SK-N-SH (cell line): ENCODE results near the gene PCNX1. TPM values are rescaled to one million over a fixed set of nuclear protein-coding genes. Genes with fewer than 3 reads are reported as not detected.

ENCODE experiments used
- CTCF ChIA-PET: fragments of 300-600, 350-600 bp; formaldehyde crosslinking; extraction: SDS; loops from one replicate; lab custom pipeline; 2021; lab: Yijun Ruan, JAX
- POLR2A ChIA-PET: fragments of 350-600 bp; sonication (Branson Sonifier 250); formaldehyde crosslinking; extraction: SDS; loops from one replicate; lab custom pipeline; 2020; ENCODE audit warnings: antibody characterized with exemption, inconsistent platforms; lab: Yijun Ruan, JAX
- DNase-seq: peaks from one replicate; pipeline ENCODE4 v3.0.0; 2012
- H2AFZ ChIP-seq: fragments of 200-600 bp; sonication (generic); 2 replicates; pipeline ENCODE4 v1.8.1; 2016; ENCODE audit warnings: antibody characterized with exemption, mild to moderate bottlenecking, low read depth
- H3F3A ChIP-seq: fragments of 200-600 bp; sonication (generic); replicated peaks from 2 replicates; pipeline ENCODE3; 2016; ENCODE audit warnings: antibody characterized with exemption, mild to moderate bottlenecking; ENCODE audit not compliant: insufficient read depth
- H3K27ac ChIP-seq, 2 experiments: fragments of 200-500 bp in 1 of 2; fragments of 200-600 bp in 1 of 2; sonication (Bioruptor generic) in 1 of 2; sonication (generic), shearing (Covaris generic) in 1 of 2; 2 replicates each; pipeline versions ENCODE4 v1.5.1 to v1.6.1; 2014 to 2016; ENCODE audit warnings: low read depth in 2 of 2, inconsistent platforms in 1 of 2, low read length in 1 of 2, mild to moderate bottlenecking in 1 of 2, mixed read lengths in 1 of 2
- H3K27me3 ChIP-seq: fragments of 200-600 bp; sonication (generic), shearing (Covaris generic); 2 replicates; pipeline ENCODE4 v1.6.1; 2016; ENCODE audit warnings: mixed run types; ENCODE audit not compliant: insufficient read depth
- H3K36me3 ChIP-seq, 2 experiments: fragments of 200-500 bp in 1 of 2; fragments of 200-600 bp in 1 of 2; sonication (Bioruptor generic) in 1 of 2; sonication (generic) in 1 of 2; replicated peaks in 1 of 2; 2 replicates each; pipeline versions ENCODE3 to v1.5.1; 2014 to 2016; ENCODE audit warnings: low read length in 1 of 2, mild to moderate bottlenecking in 1 of 2; ENCODE audit not compliant: insufficient read depth in 2 of 2, control insufficient read depth in 1 of 2
- H3K4me1 ChIP-seq, 2 experiments: fragments of 200-500 bp in 1 of 2; fragments of 200-600 bp in 1 of 2; sonication (Bioruptor generic) in 1 of 2; sonication (generic), shearing (Covaris generic) in 1 of 2; 2 replicates each; pipeline versions ENCODE4 v1.5.1 to v1.6.1; 2014 to 2016; ENCODE audit warnings: low read depth in 1 of 2, low read length in 1 of 2, mixed run types in 1 of 2; ENCODE audit not compliant: insufficient read depth in 2 of 2, control insufficient read depth in 1 of 2
- H3K4me2 ChIP-seq: fragments of 200-600 bp; sonication (generic), shearing (Covaris generic); 2 replicates; pipeline ENCODE4 v1.6.1; 2017; ENCODE audit warnings: mixed run types
- H3K4me3 ChIP-seq, 2 experiments: fragments of 200-500 bp in 1 of 2; fragments of 200-600 bp in 1 of 2; sonication (Bioruptor generic) in 1 of 2; sonication (generic), shearing (Covaris generic) in 1 of 2; 2 replicates each; pipeline versions ENCODE4 v1.5.1 to v1.8.1; 2014 to 2016; ENCODE audit warnings: low read depth in 2 of 2, inconsistent platforms in 1 of 2, low read length in 1 of 2, mild to moderate bottlenecking in 1 of 2, mixed read lengths in 1 of 2, moderate library complexity in 1 of 2
- H3K79me2 ChIP-seq: fragments of 200-600 bp; sonication (generic); 2 replicates; pipeline ENCODE4 v1.8.1; 2017; ENCODE audit warnings: mild to moderate bottlenecking; ENCODE audit not compliant: insufficient read depth
- H3K9ac ChIP-seq: fragments of 200-600 bp; sonication (generic); 2 replicates; pipeline ENCODE4 v1.6.1; 2017; ENCODE audit warnings: mixed run types
- H3K9me2 ChIP-seq: fragments of 200-600 bp; sonication (generic); 2 replicates; pipeline ENCODE4 v1.6.1; 2017; ENCODE audit warnings: mixed run types
- H3K9me3 ChIP-seq: fragments of 200-600 bp; sonication (generic); 2 replicates; pipeline ENCODE4 v1.6.1; 2017; ENCODE audit warnings: mixed run types, mild to moderate bottlenecking, moderate library complexity
- H4K20me1 ChIP-seq: fragments of 200-600 bp; sonication (generic); 2 replicates; pipeline ENCODE4 v1.6.1; 2017; ENCODE audit warnings: mild to moderate bottlenecking, mixed run types; ENCODE audit not compliant: insufficient read depth
- FOXM1 ChIP-seq: IDR thresholded peaks from 2 replicates; pipeline ENCODE4 v1.4.0; 2012; ENCODE audit warnings: low read depth, mild to moderate bottlenecking
- GATA2 ChIP-seq: sonication (generic); formaldehyde crosslinking; IDR thresholded peaks from 2 replicates; pipeline ENCODE4 v1.5.0; 2020; ENCODE audit warnings: mild to moderate bottlenecking, missing genetic modification reagents
- MEF2A ChIP-seq: IDR thresholded peaks from 2 replicates; pipeline ENCODE4 v1.4.0; 2012; ENCODE audit warnings: low read depth, borderline replicate concordance
- RAD21 ChIP-seq: IDR thresholded peaks from 2 replicates; pipeline ENCODE4 v1.6.1; 2012; ENCODE audit warnings: mild to moderate bottlenecking, low read length
- SMC3 ChIP-seq: IDR thresholded peaks from 2 replicates; pipeline ENCODE4 v1.6.1; 2012; ENCODE audit warnings: low read depth, low read length, improper control_type of control experiment
- TAF1 ChIP-seq: IDR thresholded peaks from 2 replicates; pipeline ENCODE4 v1.6.1; 2012; ENCODE audit warnings: low read depth, mild to moderate bottlenecking, low read length, moderate library complexity, borderline replicate concordance
- YY1 ChIP-seq: IDR thresholded peaks from 2 replicates; pipeline ENCODE4 v1.4.0; 2012; ENCODE audit warnings: low read depth, mild to moderate bottlenecking
- WGBS: methylation state at CpG from one replicate; pipeline ENCODE4 v1.1.6; 2017; ENCODE audit warnings: low lambda C conversion rate; 5-methylcytosine and 5-hydroxymethylcytosine counted together
- polyA plus RNA-seq, 3 experiments: library from polyadenylated mRNA; depleted of rRNA; stranded (reverse); fragments of >200 nt; gene quantifications; 2 replicates each; pipeline ENCODE4 v1.2.3, GENCODE V29; 2012
- TF ChIP-seq, protein P1 (sequence below): IDR thresholded peaks from 2 replicates; pipeline ENCODE4 v1.4.0; 2012; ENCODE audit warnings: low read depth, borderline replicate concordance
- TF ChIP-seq, protein P2 (sequence below): fragments of 200-600 bp; sonication (generic); IDR thresholded peaks from 2 replicates; pipeline ENCODE4 v1.6.1; 2017; ENCODE audit warnings: antibody characterized with exemption, mild to moderate bottlenecking, moderate library complexity
- TF ChIP-seq, protein P3 (sequence below): IDR thresholded peaks from 2 replicates; pipeline ENCODE4 v1.6.1; 2012; ENCODE audit warnings: mild to moderate bottlenecking, low read depth, low read length, moderate library complexity

PCNX1 gene
- polyA plus RNA-seq, 1 of the 3 experiments (the other 2 are of a cell fraction) = 9.4 TPM

DNA sequence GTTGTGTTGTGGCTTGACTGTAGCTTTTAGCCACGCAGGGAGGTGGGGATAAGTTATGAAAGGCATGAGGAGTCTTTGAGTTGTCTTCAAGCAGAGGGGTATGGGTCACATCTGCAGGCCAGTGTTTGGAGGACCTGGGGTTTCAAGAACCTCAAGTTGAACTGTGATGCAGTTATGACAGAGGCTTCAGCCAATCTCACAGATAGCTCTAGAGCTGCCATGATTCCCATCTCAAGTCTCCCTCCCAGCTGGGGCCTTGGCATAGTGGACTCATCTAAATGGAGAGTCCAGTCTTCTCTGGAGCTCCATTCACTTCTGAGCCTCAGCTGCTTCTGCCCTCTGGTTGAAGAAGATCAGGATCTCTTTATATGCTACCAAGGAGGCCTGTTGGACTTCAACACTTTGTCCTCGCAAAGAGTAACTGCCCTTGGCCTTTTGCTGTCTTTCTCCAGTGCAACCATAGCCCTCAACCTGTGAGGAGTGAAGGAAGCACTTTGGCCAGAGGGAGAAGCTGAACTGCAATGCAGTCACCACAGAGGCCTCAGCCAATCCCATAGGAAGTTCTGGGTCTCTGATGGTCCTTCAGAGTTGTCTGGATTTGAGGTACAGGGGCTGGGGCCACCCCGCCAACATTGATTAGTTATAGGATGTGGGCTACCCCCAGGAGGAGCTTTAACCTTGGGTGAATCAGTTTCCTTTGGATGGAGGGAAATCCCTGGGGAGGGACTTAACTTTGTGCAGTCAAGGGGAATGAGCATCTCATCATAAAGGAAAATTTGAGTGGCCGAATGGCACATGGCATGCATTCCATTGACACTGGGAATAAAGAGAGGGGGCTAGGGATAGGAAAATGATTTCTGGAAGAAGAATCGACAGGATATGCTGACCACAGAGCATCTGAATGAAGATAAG is 230.5 kb downstream of the PCNX1 start (continued):
- TF ChIP-seq, protein P1, sequence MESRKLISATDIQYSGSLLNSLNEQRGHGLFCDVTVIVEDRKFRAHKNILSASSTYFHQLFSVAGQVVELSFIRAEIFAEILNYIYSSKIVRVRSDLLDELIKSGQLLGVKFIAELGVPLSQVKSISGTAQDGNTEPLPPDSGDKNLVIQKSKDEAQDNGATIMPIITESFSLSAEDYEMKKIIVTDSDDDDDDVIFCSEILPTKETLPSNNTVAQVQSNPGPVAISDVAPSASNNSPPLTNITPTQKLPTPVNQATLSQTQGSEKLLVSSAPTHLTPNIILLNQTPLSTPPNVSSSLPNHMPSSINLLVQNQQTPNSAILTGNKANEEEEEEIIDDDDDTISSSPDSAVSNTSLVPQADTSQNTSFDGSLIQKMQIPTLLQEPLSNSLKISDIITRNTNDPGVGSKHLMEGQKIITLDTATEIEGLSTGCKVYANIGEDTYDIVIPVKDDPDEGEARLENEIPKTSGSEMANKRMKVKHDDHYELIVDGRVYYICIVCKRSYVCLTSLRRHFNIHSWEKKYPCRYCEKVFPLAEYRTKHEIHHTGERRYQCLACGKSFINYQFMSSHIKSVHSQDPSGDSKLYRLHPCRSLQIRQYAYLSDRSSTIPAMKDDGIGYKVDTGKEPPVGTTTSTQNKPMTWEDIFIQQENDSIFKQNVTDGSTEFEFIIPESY = no peak
- TF ChIP-seq FOXM1 = no peak
- no peak for TF ChIP-seq YY1

DNA sequence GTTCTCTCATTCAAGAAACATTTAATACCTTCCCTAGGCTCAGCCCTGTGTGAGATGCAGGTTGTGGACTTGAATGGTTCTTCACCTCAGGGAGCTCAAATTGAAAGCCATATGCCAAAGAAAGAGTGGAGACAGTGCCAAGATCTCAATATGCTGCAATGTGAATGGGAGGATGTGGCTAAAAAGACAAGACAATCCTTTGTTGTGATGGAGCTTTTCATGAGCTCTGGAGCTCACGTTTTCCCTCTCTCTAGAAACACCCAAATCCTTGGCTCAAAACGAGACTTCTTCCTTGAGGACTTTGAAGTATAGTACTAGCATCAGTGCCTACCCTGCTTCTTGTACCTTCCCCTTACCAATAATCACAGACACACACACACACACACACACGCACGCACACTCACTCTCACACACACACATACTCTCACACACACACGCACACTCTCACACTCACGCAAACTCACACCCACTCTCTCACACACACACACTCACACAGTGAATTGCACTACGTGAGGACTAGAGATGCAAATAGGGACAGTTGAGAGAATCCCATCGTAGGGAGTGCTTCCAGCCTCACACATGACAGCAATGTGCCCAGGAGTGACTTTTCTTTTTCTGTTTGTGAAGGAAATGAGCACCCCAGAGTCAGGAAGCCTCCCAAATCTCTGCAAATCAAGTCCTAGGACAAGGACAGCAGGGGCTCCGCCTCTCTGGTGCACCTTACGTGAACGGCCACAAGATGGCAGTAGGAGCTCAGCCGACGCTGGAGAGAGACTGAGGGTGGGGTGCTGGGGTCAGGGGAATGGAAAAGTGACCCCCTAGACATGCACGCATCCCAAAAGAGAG is 231.4 kb downstream of the PCNX1 start:
- Histone ChIP-seq H3K27me3 (no peaks in the 10 kb centered on the region), H2AFZ (0 out of 2 replicates have a peak overlapping the region, but pooled peaks have one; percentile 59), H3K79me2 (no peaks in the 10 kb centered on the region), H3K9me2 (no peaks in the 10 kb centered on the region), H3K4me1 (peaks cover 4 to 11% of the 10 kb centered on the region in 2 experiments; a peak in 2 of 4 replicates), H3K9ac (no peak overlapping the region), H3F3A (peaks cover 22% of the 10 kb centered on the region), H3K36me3 (no peaks in the 10 kb centered on the region), H3K4me3 (no peak overlapping the region; a peak in 1 of 4 replicates), H3K27ac (no peak overlapping the region), H3K4me2 (no peak overlapping the region), H3K9me3 (no peaks in the 10 kb centered on the region), H4K20me1 (no peaks in the 10 kb centered on the region)
- ChIA-PET CTCF (interaction anchor here (0.6 to 15.9 kb wide), 24 partner anchors 14 to 1283 kb away, joined by 3 to 198 read pairs (median 4); partner anchors contain the start of gene SIPA1L1), POLR2A (no interaction called here)
- peak; percentile 85 for DNase-seq
- TF ChIP-seq, protein P2, sequence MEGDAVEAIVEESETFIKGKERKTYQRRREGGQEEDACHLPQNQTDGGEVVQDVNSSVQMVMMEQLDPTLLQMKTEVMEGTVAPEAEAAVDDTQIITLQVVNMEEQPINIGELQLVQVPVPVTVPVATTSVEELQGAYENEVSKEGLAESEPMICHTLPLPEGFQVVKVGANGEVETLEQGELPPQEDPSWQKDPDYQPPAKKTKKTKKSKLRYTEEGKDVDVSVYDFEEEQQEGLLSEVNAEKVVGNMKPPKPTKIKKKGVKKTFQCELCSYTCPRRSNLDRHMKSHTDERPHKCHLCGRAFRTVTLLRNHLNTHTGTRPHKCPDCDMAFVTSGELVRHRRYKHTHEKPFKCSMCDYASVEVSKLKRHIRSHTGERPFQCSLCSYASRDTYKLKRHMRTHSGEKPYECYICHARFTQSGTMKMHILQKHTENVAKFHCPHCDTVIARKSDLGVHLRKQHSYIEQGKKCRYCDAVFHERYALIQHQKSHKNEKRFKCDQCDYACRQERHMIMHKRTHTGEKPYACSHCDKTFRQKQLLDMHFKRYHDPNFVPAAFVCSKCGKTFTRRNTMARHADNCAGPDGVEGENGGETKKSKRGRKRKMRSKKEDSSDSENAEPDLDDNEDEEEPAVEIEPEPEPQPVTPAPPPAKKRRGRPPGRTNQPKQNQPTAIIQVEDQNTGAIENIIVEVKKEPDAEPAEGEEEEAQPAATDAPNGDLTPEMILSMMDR = peak; percentile 95
- TF ChIP-seq GATA2 (CRISPR knock-in tag) (no peak), TAF1 (no peak), RAD21 (peak; percentile 93), SMC3 (peak; percentile 88), MEF2A (no peak)
- TF ChIP-seq, protein P3, sequence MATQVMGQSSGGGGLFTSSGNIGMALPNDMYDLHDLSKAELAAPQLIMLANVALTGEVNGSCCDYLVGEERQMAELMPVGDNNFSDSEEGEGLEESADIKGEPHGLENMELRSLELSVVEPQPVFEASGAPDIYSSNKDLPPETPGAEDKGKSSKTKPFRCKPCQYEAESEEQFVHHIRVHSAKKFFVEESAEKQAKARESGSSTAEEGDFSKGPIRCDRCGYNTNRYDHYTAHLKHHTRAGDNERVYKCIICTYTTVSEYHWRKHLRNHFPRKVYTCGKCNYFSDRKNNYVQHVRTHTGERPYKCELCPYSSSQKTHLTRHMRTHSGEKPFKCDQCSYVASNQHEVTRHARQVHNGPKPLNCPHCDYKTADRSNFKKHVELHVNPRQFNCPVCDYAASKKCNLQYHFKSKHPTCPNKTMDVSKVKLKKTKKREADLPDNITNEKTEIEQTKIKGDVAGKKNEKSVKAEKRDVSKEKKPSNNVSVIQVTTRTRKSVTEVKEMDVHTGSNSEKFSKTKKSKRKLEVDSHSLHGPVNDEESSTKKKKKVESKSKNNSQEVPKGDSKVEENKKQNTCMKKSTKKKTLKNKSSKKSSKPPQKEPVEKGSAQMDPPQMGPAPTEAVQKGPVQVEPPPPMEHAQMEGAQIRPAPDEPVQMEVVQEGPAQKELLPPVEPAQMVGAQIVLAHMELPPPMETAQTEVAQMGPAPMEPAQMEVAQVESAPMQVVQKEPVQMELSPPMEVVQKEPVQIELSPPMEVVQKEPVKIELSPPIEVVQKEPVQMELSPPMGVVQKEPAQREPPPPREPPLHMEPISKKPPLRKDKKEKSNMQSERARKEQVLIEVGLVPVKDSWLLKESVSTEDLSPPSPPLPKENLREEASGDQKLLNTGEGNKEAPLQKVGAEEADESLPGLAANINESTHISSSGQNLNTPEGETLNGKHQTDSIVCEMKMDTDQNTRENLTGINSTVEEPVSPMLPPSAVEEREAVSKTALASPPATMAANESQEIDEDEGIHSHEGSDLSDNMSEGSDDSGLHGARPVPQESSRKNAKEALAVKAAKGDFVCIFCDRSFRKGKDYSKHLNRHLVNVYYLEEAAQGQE = no peak
- 17% methylated on average over 14 of the region's 14 CpGs for WGBS
